ENCODE results near the gene TMEM139. TPM values are rescaled to one million over a fixed set of nuclear protein-coding genes. Genes with fewer than 3 reads are reported as not detected.

TMEM139 gene
- total RNA-seq, 1 experiment from 2014 or later, result 1.5 TPM

DNA sequence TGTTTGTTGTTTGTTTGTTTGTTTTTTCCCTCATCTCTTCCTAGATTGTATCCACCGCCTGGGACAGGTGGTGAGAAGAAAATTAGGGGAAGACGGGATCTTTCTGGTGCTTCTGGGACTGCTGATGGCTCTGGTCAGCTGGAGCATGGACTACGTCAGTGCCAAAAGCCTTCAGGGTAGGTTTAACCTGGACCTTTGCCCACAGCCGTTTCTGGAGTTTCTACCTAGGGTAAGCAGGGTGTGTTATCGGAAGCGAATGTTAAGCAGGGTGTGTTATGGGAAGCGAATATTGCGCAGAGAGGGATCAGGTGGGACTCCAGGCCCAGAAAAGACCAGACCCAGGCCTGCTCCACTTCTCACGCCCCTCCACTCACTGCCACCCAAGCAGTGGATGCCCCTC, 35.9 kb downstream of the TMEM139 start:
- DNase-seq (ENCODE audit: low spot score), result no peak
- ATAC-seq, result no peak
- H3K4me1 Mint-ChIP-seq, result peaks cover 31% of the 10 kb centered on the region
- H3K27ac Mint-ChIP-seq, result no peak overlapping the region
- CTCF ChIA-PET, result no interaction called here
- H3K27me3 Mint-ChIP-seq (ENCODE audit: low read depth), result no peaks in the 10 kb centered on the region; the same call in 1 of the 2 replicates
- no peak for TF ChIP-seq ELF4 (CRISPR knock-in tag; IDR thresholded peaks at IDR 0.05; ENCODE audit: low read depth)
- no peak for TF ChIP-seq NFE2L1 (CRISPR knock-in tag; IDR thresholded peaks at IDR 0.05)
- TF ChIP-seq CREM (CRISPR knock-in tag; IDR thresholded peaks at IDR 0.05), result no peak
- TF ChIP-seq, protein P1, sequence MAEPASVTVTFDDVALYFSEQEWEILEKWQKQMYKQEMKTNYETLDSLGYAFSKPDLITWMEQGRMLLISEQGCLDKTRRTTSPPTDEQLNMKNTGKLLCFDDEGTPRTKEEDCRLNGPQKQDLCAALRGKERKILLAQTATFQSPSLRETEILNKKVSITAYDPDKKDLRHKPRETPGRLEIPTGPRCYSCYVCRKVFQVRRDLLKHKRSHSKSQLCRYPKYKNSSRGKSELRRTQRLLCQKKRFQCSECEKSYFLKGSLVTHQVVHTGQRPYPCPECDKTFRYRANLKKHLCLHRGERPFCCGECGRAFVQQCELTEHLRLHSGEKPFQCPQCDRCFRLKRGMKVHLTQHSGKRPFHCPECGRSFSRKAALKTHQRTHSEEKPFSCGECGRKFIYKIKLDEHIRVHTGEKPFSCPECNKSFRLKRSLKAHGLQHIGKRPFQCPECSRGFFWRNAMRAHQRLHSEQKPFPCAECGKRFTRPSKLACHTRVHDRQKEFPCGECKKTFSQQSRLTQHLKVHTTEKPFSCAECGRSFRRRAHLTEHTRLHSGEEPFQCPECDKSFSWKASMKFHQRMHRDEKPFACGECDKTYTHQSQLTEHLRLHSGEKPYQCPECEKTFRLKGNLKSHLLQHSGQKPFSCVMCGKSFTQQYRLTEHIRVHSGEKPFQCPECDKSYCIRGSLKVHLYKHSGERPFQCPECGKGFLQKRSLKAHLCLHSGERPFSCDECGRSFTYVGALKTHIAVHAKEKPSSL (CRISPR knock-in tag; conservative IDR thresholded peaks at IDR 0.05), result no peak
- no peak for TF ChIP-seq FOXK1 (CRISPR knock-in tag; IDR thresholded peaks at IDR 0.05)
- TF ChIP-seq ESRRA (CRISPR knock-in tag; IDR thresholded peaks at IDR 0.05; ENCODE audit: borderline replicate concordance), result no peak
- TF ChIP-seq, protein P2, sequence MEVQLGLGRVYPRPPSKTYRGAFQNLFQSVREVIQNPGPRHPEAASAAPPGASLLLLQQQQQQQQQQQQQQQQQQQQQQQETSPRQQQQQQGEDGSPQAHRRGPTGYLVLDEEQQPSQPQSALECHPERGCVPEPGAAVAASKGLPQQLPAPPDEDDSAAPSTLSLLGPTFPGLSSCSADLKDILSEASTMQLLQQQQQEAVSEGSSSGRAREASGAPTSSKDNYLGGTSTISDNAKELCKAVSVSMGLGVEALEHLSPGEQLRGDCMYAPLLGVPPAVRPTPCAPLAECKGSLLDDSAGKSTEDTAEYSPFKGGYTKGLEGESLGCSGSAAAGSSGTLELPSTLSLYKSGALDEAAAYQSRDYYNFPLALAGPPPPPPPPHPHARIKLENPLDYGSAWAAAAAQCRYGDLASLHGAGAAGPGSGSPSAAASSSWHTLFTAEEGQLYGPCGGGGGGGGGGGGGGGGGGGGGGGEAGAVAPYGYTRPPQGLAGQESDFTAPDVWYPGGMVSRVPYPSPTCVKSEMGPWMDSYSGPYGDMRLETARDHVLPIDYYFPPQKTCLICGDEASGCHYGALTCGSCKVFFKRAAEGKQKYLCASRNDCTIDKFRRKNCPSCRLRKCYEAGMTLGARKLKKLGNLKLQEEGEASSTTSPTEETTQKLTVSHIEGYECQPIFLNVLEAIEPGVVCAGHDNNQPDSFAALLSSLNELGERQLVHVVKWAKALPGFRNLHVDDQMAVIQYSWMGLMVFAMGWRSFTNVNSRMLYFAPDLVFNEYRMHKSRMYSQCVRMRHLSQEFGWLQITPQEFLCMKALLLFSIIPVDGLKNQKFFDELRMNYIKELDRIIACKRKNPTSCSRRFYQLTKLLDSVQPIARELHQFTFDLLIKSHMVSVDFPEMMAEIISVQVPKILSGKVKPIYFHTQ (CRISPR knock-in tag; IDR thresholded peaks at IDR 0.05), result no peak
- TF ChIP-seq, protein P3, sequence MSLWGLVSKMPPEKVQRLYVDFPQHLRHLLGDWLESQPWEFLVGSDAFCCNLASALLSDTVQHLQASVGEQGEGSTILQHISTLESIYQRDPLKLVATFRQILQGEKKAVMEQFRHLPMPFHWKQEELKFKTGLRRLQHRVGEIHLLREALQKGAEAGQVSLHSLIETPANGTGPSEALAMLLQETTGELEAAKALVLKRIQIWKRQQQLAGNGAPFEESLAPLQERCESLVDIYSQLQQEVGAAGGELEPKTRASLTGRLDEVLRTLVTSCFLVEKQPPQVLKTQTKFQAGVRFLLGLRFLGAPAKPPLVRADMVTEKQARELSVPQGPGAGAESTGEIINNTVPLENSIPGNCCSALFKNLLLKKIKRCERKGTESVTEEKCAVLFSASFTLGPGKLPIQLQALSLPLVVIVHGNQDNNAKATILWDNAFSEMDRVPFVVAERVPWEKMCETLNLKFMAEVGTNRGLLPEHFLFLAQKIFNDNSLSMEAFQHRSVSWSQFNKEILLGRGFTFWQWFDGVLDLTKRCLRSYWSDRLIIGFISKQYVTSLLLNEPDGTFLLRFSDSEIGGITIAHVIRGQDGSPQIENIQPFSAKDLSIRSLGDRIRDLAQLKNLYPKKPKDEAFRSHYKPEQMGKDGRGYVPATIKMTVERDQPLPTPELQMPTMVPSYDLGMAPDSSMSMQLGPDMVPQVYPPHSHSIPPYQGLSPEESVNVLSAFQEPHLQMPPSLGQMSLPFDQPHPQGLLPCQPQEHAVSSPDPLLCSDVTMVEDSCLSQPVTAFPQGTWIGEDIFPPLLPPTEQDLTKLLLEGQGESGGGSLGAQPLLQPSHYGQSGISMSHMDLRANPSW (CRISPR knock-in tag; conservative IDR thresholded peaks at IDR 0.05; ENCODE audit: low read depth), result no peak
- no peak for TF ChIP-seq NFATC4 (CRISPR knock-in tag; IDR thresholded peaks at IDR 0.05)
- no peak for TF ChIP-seq ZNF121 (CRISPR knock-in tag; IDR thresholded peaks at IDR 0.05)
- TF ChIP-seq ZBTB21 (CRISPR knock-in tag; IDR thresholded peaks at IDR 0.05; ENCODE audit: borderline replicate concordance), result no peak
- TF ChIP-seq, protein P4, sequence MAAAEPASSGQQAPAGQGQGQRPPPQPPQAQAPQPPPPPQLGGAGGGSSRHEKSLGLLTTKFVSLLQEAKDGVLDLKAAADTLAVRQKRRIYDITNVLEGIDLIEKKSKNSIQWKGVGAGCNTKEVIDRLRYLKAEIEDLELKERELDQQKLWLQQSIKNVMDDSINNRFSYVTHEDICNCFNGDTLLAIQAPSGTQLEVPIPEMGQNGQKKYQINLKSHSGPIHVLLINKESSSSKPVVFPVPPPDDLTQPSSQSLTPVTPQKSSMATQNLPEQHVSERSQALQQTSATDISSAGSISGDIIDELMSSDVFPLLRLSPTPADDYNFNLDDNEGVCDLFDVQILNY (CRISPR knock-in tag; IDR thresholded peaks at IDR 0.05), result no peak
- no peak for TF ChIP-seq ZNF138 (CRISPR knock-in tag; conservative IDR thresholded peaks at IDR 0.05)
- TF ChIP-seq TEAD4 (CRISPR knock-in tag; IDR thresholded peaks at IDR 0.05), result no peak
- no peak for TF ChIP-seq ZNF232 (CRISPR knock-in tag; IDR thresholded peaks at IDR 0.05)
- no peak for TF ChIP-seq RELA (CRISPR knock-in tag; IDR thresholded peaks at IDR 0.05; ENCODE audit: borderline replicate concordance)
- no peak for TF ChIP-seq FOXJ3 (CRISPR knock-in tag; IDR thresholded peaks at IDR 0.05; ENCODE audit: borderline replicate concordance)
- TF ChIP-seq, protein P5, sequence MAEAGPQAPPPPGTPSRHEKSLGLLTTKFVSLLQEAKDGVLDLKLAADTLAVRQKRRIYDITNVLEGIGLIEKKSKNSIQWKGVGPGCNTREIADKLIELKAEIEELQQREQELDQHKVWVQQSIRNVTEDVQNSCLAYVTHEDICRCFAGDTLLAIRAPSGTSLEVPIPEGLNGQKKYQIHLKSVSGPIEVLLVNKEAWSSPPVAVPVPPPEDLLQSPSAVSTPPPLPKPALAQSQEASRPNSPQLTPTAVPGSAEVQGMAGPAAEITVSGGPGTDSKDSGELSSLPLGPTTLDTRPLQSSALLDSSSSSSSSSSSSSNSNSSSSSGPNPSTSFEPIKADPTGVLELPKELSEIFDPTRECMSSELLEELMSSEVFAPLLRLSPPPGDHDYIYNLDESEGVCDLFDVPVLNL (CRISPR knock-in tag; IDR thresholded peaks at IDR 0.05; ENCODE audit: borderline replicate concordance, low read depth), result no peak
- no peaks in the 10 kb centered on the region for H3K36me3 Mint-ChIP-seq
- H3K4me3 Mint-ChIP-seq, result no peak overlapping the region
- H3K9me3 Mint-ChIP-seq, result no peaks in the 10 kb centered on the region
- POLR2A ChIA-PET, result no interaction called here
